Smooth muscle cell (in vitro differentiated cells): ENCODE results near the gene ABCF1. TPM values are rescaled to one million over a fixed set of nuclear protein-coding genes. Genes with fewer than 3 reads are reported as not detected.

Experiments
- DNase-seq: peaks from one replicate; lab custom pipeline; 2025; ENCODE audit not compliant: unreplicated experiment; lab: John Stamatoyannopoulos, UW
- H2AFZ ChIP-seq: fragments of 200-600 bp; sonication (generic); 2 replicates; pipeline ENCODE4 v1.6.0; 2016; ENCODE audit warnings: antibody characterized with exemption, low read depth, mild to moderate bottlenecking
- H3F3A ChIP-seq: fragments of 200-600 bp; sonication (generic); 2 replicates; pipeline ENCODE4 v1.6.0; 2017; ENCODE audit warnings: antibody characterized with exemption, low read depth
- H3K27ac ChIP-seq: fragments of 200-600 bp; sonication (generic); 2 replicates; pipeline ENCODE4 v1.5.1; 2016; ENCODE audit warnings: low read depth, mild to moderate bottlenecking
- H3K27me3 ChIP-seq: fragments of 200-600 bp; sonication (generic); 2 replicates; pipeline ENCODE4 v1.6.1; 2016; ENCODE audit warnings: low read depth, mild to moderate bottlenecking
- H3K36me3 ChIP-seq: fragments of 200-600 bp; sonication (generic); 2 replicates; pipeline ENCODE4 v1.5.1; 2016; ENCODE audit warnings: low read depth
- H3K4me1 ChIP-seq: fragments of 200-600 bp; sonication (generic); 2 replicates; pipeline ENCODE4 v1.5.1; 2016; ENCODE audit warnings: low read depth
- H3K4me2 ChIP-seq: fragments of 200-600 bp; sonication (generic); 2 replicates; pipeline ENCODE4 v1.6.0; 2016; ENCODE audit warnings: mild to moderate bottlenecking
- H3K4me3 ChIP-seq: fragments of 200-600 bp; sonication (generic); 2 replicates; pipeline ENCODE4 v1.5.1; 2016; ENCODE audit warnings: mild to moderate bottlenecking
- H3K79me2 ChIP-seq: fragments of 200-600 bp; sonication (generic); 2 replicates; pipeline ENCODE4 v1.6.0; 2016; ENCODE audit warnings: low read depth, mild to moderate bottlenecking
- H3K9ac ChIP-seq: fragments of 200-600 bp; sonication (generic); 2 replicates; pipeline ENCODE4 v1.6.0; 2016; ENCODE audit warnings: low read depth
- H3K9me3 ChIP-seq: fragments of 200-600 bp; sonication (generic); replicated peaks from 2 replicates; pipeline ENCODE4 v1.5.1; 2016; ENCODE audit warnings: low read depth
- H4K20me1 ChIP-seq: fragments of 200-600 bp; sonication (generic); 2 replicates; pipeline ENCODE4 v1.6.0; 2016; ENCODE audit warnings: low read depth
- WGBS: methylation state at CpG from one replicate; pipeline ENCODE4 v1.1.7; 2016; ENCODE audit warnings: low lambda C conversion rate; 5-methylcytosine and 5-hydroxymethylcytosine counted together
- polyA plus RNA-seq: library from polyadenylated mRNA; unstranded; fragments of >200 nt; fragmentation: Nextera tagmentation; extraction: Ambion mirVana; gene quantifications from 2 replicates; pipeline ENCODE4 v1.2.1, GENCODE V29; 2016
- total RNA-seq: library from RNA; depleted of rRNA; stranded (reverse); fragments of >200 nt; gene quantifications from 2 replicates; pipeline ENCODE4 v1.2.3, GENCODE V29; 2014
- TF ChIP-seq, protein P1 (sequence below): fragments of 200-600 bp; sonication (generic); IDR thresholded peaks from 2 replicates; pipeline ENCODE4 v1.5.1; 2017; ENCODE audit warnings: borderline replicate concordance, mild to moderate bottlenecking, antibody characterized with exemption; ENCODE audit not compliant: insufficient read depth, poor library complexity, severe bottlenecking

ABCF1 gene
- total and polyA plus RNA-seq, 2 experiments from 2014 or later, result 34.7 to 39.1 TPM

DNA sequence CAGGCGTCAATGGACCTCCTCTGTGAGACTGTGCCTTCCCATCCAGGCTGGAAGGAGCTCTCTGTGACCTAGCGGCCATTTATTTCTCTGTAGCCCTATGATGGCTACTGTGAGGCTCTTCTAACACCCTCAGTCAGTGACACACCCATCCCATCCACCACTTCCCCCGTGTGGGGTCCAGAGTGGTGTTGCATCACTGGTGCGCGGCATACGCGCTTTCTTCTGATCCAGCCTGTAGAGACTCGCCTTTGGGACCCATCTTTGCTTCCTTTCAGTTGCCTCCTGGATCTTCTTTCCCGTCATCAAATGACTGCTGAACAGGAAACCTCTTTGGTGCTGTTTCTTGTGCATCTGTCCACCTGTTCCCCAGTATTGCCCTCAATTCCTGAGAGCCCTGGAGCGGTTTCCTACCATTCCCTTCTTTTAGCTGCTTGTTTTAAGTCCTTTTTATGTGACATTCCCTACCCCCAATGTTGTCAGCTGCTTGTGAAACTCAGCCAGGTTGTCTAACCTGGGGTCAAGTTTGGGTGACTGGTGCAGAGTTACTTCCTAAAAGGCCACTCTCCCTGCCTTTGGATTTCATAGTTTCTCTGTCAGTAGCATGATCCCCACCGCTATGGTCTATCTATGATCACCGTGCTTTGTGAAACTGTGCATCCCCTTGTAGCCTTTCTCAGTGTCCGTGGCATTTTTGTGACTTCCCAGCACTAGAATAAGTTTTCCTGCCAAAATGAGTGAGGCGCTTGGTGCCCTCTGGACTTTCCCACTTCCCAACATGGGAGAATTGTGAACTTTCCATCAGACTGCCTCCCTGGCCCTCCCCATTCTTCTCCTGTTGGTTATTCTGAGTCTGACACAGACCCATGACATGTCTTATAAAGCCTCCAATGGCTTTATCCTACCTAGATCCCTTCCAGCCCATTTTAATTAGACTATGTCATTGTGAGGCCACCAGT is 8.5 kb upstream of the ABCF1 start:
- H4K20me1 ChIP-seq, result no peaks in the 10 kb centered on the region
- H3K27ac ChIP-seq, result no peak overlapping the region
- H3F3A ChIP-seq, result peaks cover 7% of the 10 kb centered on the region
- no peak overlapping the region for H3K4me2 ChIP-seq
- TF ChIP-seq, protein P1, sequence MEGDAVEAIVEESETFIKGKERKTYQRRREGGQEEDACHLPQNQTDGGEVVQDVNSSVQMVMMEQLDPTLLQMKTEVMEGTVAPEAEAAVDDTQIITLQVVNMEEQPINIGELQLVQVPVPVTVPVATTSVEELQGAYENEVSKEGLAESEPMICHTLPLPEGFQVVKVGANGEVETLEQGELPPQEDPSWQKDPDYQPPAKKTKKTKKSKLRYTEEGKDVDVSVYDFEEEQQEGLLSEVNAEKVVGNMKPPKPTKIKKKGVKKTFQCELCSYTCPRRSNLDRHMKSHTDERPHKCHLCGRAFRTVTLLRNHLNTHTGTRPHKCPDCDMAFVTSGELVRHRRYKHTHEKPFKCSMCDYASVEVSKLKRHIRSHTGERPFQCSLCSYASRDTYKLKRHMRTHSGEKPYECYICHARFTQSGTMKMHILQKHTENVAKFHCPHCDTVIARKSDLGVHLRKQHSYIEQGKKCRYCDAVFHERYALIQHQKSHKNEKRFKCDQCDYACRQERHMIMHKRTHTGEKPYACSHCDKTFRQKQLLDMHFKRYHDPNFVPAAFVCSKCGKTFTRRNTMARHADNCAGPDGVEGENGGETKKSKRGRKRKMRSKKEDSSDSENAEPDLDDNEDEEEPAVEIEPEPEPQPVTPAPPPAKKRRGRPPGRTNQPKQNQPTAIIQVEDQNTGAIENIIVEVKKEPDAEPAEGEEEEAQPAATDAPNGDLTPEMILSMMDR, result no peak
- no peak overlapping the region for H2AFZ ChIP-seq
- WGBS, result 97% methylated on average over 14 of the region's 14 CpGs
- peaks cover 5% of the 10 kb centered on the region for H3K4me1 ChIP-seq
- H3K79me2 ChIP-seq, result peaks cover 31% of the 10 kb centered on the region
- no peak overlapping the region for H3K4me3 ChIP-seq
- H3K9me3 ChIP-seq, result no peaks in the 10 kb centered on the region
- DNase-seq, result no peak
- H3K9ac ChIP-seq, result no peak overlapping the region
- H3K36me3 ChIP-seq, result no peaks in the 10 kb centered on the region
- H3K27me3 ChIP-seq, result no peaks in the 10 kb centered on the region

DNA sequence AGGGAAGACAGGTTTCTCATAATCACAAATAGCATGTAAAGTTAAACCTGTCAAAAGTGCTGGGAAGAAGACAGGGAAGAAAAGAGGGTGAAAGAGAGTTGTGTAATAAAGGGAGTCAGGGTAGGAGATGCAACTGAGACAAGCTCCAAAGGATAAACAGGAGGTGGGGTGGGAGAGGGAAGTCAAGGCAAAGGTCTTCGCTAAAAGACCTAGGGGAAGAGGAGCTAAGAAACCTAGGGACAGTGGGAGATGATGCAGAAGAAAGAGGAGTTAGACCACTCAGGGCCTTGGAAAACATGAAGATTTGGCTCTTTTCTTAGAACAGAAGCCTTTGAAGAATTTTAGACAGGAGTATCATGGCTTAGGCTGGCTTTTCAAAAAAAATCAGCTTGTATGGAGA is 7.1 kb upstream of the ABCF1 start:
- Histone ChIP-seq H3K36me3 (no peaks in the 10 kb centered on the region), H3K4me1 (no peaks in the 10 kb centered on the region), H3K4me3 (no peak overlapping the region), H3K27me3 (no peaks in the 10 kb centered on the region), H3K4me2 (no peak overlapping the region), H3K79me2 (peaks cover 17% of the 10 kb centered on the region), H3F3A (peaks cover 7% of the 10 kb centered on the region), H3K27ac (no peak overlapping the region), H2AFZ (no peak overlapping the region), H4K20me1 (no peaks in the 10 kb centered on the region), H3K9ac (no peak overlapping the region), H3K9me3 (no peaks in the 10 kb centered on the region)
- DNase-seq, result no peak
- TF ChIP-seq, protein P1, result no peak
- 100% methylated on average over 1 of the region's 1 CpG for WGBS

DNA sequence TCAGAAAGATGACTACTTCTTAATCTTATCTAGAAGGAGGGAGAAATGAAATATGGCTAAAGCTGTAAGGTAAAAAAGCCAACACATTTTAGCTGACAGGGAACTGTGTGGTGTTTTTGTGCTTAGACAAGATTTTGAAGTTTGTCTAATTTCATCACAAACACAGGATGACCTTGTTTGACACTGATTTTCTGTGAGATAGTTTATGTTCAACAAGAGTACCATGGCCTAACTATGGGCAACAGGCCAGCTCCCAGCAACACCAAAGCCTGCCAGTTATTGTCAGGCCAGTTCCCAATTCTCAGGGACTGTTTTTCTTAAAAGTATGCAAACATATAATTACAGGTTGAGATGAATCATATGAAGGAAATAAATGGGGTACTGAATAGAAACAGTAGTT is 5.5 kb upstream of the ABCF1 start:
- H4K20me1 ChIP-seq, result no peaks in the 10 kb centered on the region
- no peak overlapping the region for H2AFZ ChIP-seq
- H3K79me2 ChIP-seq, result peaks cover 14% of the 10 kb centered on the region
- H3K27me3 ChIP-seq, result no peaks in the 10 kb centered on the region
- TF ChIP-seq, protein P1, result no peak
- no peaks in the 10 kb centered on the region for H3K36me3 ChIP-seq
- no peak overlapping the region for H3K9ac ChIP-seq
- H3K4me3 ChIP-seq, result no peak overlapping the region
- no peak for DNase-seq
- no peak overlapping the region for H3K4me2 ChIP-seq
- H3K9me3 ChIP-seq, result no peaks in the 10 kb centered on the region
- H3F3A ChIP-seq, result peaks cover 7% of the 10 kb centered on the region
- H3K27ac ChIP-seq, result no peak overlapping the region
- H3K4me1 ChIP-seq, result peaks cover 6% of the 10 kb centered on the region
